Suppressor macrophage treated with lipopolysaccharide for 4 hours (primary cell): Measurements from ENCODE around the gene OR2S2.
A peak's percentile ranks its signal among the peaks of the same experiment; 100 is the strongest.
"Not testable (repeated sequence)": the region's sequence is repeated elsewhere in the genome, so short reads cannot be mapped to it uniquely, and the experiment has no call there.

ENCODE experiments used
- DNase-seq: peaks from one replicate; pipeline ENCODE4 v3.0.0-alpha.2; 2020

OR2S2 gene, protein sequence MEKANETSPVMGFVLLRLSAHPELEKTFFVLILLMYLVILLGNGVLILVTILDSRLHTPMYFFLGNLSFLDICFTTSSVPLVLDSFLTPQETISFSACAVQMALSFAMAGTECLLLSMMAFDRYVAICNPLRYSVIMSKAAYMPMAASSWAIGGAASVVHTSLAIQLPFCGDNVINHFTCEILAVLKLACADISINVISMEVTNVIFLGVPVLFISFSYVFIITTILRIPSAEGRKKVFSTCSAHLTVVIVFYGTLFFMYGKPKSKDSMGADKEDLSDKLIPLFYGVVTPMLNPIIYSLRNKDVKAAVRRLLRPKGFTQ

GRCh38 chr9:35958104-35958837 is at the start of gene OR2S2:
TSS of gene OR2S2 (minus strand) at chr9:35958154. CDS start at chr9:35958098, 56 bp downstream.
- no peak for DNase-seq

- DNase-seq, result peak; percentile 33
These were observed 49.4 kb upstream of the OR2S2 start for GRCh38 chr9:36007316-36007708.

DNA sequence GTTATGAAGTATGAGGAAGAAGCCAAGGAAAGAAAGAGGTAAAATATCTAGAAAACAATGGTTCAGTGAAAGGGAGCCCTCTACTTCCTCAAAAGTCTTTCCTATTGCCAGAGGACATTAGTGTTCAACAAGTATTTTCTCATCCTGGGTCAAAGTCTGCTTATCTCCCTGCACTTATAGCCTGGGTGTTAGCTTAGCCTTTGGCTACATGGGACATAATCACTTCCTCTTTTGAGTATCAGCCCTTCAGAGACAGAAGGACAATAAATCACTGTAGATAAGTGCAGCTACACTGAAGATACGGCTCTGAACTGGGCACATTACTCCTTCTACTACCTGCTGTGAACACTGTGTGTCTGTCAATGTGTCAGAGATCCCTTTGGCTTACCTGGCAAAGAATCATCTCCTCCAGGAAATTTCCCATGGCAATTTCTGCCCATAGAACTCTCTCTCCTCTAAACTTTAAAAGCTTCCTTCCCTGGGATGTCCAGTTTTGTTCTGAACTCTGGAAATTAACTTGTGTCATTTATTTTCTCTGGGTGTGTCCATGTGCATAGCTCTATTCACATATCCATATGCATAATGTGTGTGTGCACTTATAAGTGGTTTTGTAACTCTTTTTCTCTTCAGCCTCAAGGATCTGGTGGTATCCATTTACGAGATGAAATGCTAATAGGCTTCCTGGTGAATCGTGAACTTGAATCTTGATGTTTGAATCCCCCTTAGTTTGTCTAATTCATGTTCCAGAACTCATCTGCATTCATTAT is 48.8 kb upstream of the OR2S2 start:
- peak; percentile 23 for DNase-seq

GRCh38 chr9:36005891-36006290 is 47.9 kb upstream of the OR2S2 start:
- no peak for DNase-seq

DNA sequence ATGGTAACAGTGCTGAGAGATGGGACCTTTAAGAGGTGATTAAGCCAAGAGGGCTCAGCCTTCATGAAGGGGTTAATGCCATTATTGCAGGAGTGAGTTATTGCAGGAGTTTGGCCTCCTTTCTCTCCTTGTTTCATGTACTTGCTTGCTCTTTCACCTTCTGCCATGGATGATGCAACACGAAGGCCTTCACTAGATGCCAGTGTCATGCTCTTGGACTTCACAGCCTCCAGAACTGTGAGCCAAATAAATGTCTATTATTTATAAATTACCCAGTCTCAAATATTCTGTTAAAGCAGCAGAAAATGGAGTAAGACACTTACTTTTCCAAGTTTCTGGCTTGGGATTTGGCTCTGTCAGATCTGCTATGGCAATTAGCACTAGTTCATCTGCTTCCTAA is 40.4 kb upstream of the OR2S2 start:
- no peak for DNase-seq

DNA sequence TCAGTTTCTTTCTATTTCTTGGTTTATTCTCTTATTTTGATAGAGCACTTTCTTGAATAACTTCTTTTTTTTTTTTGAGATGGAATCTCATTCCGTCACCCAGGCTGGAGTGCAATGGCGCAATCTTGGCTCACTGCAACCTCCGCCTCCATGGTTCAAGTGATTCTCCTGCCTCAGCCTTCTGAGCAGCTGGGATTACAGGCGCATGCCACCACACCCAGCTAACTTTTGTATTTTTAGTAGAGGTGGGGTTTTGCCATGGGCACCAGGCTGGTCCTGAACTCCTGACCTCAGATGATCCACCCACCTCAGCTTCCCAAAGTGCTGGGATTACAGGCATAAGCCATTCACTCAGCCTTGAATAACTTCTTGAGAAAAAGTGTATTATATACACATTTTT is 39.1 kb upstream of the OR2S2 start:
- not testable (repeated sequence) for DNase-seq

DNA sequence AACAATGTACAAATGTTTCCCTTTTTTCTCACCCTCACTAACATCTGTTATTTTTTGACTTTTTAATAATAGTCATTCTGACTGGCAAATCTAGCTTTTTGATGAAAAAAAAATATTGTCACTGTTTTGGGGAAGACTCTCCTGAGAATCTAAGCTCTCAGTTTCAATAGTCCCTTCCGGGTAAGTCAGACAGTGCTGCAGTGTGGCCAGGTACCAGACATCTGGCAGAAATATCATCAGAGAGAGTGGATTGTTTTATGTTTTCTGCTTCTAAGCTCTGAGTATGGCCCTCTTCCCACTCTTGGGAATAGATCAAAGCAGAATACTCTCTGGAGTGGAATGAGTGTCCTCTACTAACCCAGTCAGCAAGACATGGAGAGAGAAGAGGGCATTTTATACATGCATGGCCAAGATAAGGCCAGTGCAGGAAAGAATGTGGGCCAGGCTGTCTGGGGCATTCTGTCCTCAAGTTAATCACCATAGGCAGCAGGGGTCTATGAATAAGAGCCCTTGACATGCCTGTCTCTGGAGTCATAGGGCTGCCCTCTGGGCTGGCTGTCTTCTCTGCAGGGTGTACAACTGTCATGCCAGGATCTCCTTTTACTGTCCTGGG is 38.5 kb upstream of the OR2S2 start:
- no peak for DNase-seq

DNA sequence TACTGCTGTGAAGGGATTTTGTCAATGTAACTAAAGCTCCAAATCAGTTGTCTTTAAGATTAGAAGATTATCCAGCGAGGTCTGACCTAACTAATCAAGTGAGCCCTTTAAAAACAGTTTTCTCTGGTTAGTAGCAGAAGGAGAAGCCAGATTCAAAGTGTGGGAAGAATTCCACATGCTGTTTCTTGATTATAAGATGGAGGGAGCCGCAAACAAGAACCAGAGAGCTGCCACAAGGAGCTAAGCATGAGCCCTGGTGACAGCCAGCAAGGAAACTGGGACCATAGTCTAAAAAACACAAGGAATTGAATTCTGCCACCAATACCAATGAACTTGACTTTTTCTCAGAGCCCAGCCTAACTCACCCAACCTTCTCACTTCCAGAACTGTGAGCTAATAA is 37.0 kb upstream of the OR2S2 start:
- DNase-seq, result no peak

DNA sequence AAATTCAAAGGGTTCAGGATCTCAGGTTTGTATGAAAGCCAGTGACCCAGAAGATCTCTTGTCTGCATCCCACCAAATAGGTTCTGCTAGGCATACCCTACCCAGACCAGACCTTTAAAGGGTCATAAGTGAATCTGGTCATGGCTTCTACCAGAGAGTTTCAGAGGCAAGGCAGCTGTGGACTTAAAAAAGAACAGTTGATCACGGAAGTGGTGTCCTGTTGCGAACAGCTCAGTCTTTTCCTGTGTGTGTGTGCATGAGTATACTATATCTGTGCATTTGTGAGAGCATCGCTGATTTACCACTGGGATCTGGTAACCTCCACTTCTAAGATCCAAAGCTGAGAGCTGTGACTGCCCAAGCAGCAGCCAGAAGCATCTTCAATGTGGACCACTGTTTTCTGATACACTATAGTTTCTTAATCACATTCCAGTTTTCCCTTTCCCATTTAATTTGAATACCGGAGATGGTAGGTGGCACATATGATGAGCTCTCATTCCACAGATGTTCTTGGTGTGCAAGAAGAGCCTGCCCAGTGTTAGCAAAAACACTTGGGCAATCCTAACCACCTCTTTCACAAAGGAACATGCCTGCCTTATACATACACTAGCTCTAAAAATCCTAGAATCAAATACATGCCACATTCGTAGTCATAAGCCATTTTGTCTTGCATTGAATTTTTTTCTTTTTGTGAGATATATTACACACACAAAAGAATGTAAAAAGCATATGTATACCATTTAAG is 36.2 kb upstream of the OR2S2 start:
- no peak for DNase-seq

- not testable (repeated sequence) for DNase-seq
These were observed 35.2 kb upstream of the OR2S2 start for GRCh38 chr9:35993136-35993535.

- no peak for DNase-seq
These were observed 32.2 kb upstream of the OR2S2 start for GRCh38 chr9:35990155-35990554.

- DNase-seq, result no peak
These were observed 26.1 kb upstream of the OR2S2 start for GRCh38 chr9:35984021-35984420.

GRCh38 chr9:35981699-35982098 is 23.7 kb upstream of the OR2S2 start:
- no peak for DNase-seq

DNA sequence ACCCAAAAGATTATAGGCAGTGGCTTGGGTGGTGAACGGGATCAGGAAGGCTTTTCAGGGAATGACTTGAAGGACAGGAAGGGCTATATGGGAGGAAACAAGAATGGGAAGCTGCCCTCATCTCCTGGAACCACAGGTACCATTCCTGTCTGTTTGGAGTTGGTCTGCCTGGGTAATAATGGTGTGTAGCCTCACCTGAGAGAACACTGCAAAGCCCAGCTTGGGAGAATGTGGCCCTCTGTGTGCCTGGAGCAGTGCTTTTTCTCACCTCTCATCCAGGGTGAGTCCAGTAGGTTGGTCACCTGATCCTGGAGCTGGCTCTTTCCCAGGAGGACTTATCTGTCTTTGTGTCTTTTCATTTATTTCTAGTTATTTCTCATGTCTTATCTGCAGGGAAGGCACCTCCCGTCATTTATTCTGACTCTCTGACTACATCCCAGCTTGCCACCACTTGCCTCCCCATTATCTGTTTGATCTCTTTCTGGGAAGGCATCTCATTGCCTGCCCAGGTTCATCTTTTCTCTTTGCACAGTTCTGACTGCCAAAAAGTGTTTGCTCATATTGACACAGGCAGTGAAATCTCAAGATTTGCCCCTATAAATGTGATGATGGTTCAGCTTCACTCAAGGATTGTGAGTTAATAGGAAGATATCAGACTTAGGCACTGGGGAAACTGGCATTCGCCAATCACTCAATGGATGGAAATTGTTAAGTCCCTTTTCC is 22.5 kb upstream of the OR2S2 start:
- DNase-seq, result no peak

- no peak for DNase-seq
These were observed 20.8 kb upstream of the OR2S2 start for GRCh38 chr9:35978792-35979191.

DNA sequence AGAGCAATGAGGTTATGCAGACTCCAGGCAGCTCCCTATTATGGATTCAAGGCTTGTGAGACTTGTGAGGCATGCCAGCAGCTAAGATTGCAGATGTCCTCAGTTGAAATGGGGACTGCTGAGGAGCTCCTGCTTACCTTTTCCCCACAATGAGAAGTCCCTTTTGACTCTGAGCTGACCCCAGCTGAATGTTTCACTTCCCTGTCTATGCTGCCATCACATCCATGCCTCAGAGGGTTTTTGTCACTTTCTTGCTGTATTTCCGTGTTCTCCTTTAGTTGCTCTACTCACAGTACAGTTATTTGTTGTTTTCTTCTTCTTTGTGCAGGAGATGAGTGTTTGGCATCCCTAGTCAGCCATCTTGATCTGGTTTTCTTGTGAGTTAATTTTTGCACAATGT is 18.8 kb upstream of the OR2S2 start:
- DNase-seq, result peak; percentile 16

GRCh38 chr9:35974800-35975199 is 16.8 kb upstream of the OR2S2 start:
- no peak for DNase-seq

GRCh38 chr9:35972093-35972492 is 14.1 kb upstream of the OR2S2 start:
- DNase-seq, result no peak

GRCh38 chr9:35967042-35967441 is 9.1 kb upstream of the OR2S2 start:
- DNase-seq, result no peak

DNA sequence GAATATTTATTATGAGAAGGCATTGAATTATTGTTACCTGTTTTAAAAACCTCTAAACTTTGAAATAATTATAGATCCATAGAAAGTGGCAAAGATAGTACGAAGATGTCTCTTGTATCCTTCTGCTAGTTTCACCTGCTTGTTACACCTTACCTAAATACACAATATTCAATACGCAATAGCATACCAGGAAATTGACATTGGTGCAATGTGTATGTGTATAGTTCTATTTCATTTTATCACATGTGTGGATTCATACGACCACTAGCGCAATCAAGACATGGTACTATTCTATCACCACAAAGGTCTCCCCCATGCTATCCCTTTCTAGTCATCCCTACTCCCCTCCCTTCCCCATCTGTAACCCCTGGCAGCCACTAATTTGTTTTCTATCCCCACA is 8.5 kb upstream of the OR2S2 start:
- DNase-seq, result no peak

DNA sequence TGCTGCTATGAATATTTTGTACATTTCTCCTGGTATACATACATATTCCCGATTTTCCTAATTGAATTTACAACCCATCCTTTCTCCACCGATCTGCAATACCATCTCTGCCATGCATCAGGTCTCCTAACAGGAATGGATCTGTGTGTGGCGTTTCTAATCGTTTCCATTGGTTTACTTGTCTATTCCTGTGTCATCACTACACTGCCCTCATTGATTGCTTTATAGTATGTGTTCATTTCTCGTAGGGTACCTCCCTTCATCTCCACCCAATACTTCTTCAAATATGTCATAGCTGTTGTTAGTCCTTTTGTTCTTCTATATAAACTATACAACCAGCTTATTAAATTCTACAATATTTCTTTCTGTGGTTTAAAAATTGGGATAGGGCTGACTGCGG is 7.1 kb upstream of the OR2S2 start:
- no peak for DNase-seq
